Stimulated activated naive B cell treated with anti-CD40 and anti-IgM and Interleukin-4, amounts not matched to agents 10 μg/mL and 1 μg/mL and 100 μg/mL, for 72 hours (primary cell): ENCODE data around the gene DPY19L2.
"Not testable (repeated sequence)": the region's sequence is repeated elsewhere in the genome, so short reads cannot be mapped to it uniquely, and the experiment has no call there.

Experiments used
- ATAC-seq, 2 donors: fragments of 150-1000 bp; cut with Tn5 transposase; replicated peaks; 2 replicates each; pipeline ENCODE4 v1.10.0; 2021; ENCODE audit warnings: moderate library complexity in 1 of 2
- DNase-seq: peaks from one replicate; pipeline ENCODE4 v3.0.0; 2021
- H3K27ac Mint-ChIP-seq: one replicate; pipeline ENCODE4 v1.8.0; 2022; ENCODE audit warnings: mild to moderate bottlenecking, mixed read lengths
- H3K27me3 Mint-ChIP-seq, 2 donors: one replicate each; pipeline ENCODE4 v1.8.0; 2022; ENCODE audit warnings: mixed read lengths in 2 of 2
- H3K36me3 Mint-ChIP-seq, 2 donors: one replicate each; pipeline ENCODE4 v1.8.0; 2022; ENCODE audit warnings: mixed read lengths in 2 of 2, mild to moderate bottlenecking in 1 of 2
- H3K4me1 Mint-ChIP-seq, 2 donors: one replicate each; pipeline ENCODE4 v1.8.0; 2022; ENCODE audit warnings: mixed read lengths in 2 of 2, mild to moderate bottlenecking in 1 of 2
- H3K4me3 Mint-ChIP-seq, 2 donors: one replicate each; pipeline ENCODE4 v1.8.0; 2022; ENCODE audit warnings: mild to moderate bottlenecking in 2 of 2, mixed read lengths in 2 of 2, moderate library complexity in 1 of 2
- H3K9me3 Mint-ChIP-seq, 2 donors: one replicate each; pipeline ENCODE4 v1.8.0; 2022; ENCODE audit warnings: mixed read lengths in 2 of 2, mild to moderate bottlenecking in 1 of 2

DPY19L2 gene

DNA sequence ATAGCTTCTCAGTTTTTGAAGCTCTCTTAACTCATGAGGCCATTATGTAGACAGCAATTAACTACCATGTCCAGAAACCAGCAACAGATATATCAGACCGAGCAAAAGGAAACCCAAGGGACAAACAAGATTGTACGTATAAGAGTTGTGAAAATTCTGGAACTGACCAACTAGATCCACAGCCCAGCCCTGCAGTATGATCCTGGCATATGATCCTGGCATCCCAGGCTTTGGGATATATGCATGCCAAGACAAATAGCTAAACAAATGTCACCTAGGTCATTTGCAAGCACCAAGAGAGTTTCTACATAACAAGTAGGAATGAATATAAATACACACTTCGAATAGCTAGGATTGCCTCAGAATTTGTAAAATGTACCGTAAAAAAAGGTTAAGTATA is 44.0 kb downstream of the DPY19L2 start:
- H3K36me3 Mint-ChIP-seq, DNase-seq, H3K27ac Mint-ChIP-seq, H3K27me3 Mint-ChIP-seq, ATAC-seq, H3K9me3 Mint-ChIP-seq, H3K4me1 Mint-ChIP-seq, H3K4me3 Mint-ChIP-seq: not testable (repeated sequence)

DNA sequence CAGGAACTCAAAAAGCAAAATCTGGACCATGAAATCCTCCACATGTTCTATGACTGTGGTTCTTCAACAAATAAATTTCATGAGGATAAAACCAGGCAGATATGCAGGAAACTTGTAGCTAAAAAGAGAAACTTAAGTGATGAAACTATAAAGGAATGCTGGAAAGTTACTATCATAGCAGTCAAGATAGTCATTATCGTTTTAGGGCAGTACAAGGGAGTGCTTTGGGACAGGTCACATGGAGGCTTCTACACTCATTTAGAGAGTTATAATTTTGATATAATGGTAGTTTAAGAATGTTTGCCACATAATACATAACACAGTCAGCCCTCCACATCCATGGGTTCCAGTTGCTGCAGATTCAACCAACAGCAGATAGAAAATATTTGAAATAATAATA is 52.7 kb downstream of the DPY19L2 start:
- peaks cover 3 to 12% of the 10 kb centered on the region in 2 donors for H3K4me1 Mint-ChIP-seq

DNA sequence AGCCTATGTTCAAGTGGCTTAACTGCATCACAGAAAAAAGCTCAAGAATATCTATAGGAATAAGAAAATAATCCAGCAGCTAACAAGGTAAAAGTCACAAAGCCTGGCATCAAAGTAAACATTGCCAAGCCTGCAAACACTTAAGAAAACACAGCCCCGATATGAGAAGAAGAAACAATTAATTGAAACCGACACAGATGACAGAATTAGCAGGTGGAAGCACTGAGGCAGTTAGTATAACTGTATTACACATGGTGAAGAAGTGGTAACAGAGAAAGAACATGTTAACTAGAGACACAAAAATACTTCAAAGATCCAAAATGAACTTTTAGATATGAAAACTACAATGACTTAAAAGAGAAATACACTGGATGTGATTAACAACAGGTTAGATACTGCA is 57.0 kb downstream of the DPY19L2 start:
- not testable (repeated sequence) for ATAC-seq, H3K9me3 Mint-ChIP-seq, H3K27ac Mint-ChIP-seq, H3K4me3 Mint-ChIP-seq, H3K36me3 Mint-ChIP-seq, DNase-seq, H3K27me3 Mint-ChIP-seq
- H3K4me1 Mint-ChIP-seq = peaks cover 3 to 21% of the 10 kb centered on the region in 2 donors

More for the DNA sequence above, 52.7 kb downstream of the DPY19L2 start:
- DNase-seq, H3K9me3 Mint-ChIP-seq, H3K27ac Mint-ChIP-seq, H3K4me3 Mint-ChIP-seq, H3K27me3 Mint-ChIP-seq, ATAC-seq, H3K36me3 Mint-ChIP-seq: not testable (repeated sequence)

DNA sequence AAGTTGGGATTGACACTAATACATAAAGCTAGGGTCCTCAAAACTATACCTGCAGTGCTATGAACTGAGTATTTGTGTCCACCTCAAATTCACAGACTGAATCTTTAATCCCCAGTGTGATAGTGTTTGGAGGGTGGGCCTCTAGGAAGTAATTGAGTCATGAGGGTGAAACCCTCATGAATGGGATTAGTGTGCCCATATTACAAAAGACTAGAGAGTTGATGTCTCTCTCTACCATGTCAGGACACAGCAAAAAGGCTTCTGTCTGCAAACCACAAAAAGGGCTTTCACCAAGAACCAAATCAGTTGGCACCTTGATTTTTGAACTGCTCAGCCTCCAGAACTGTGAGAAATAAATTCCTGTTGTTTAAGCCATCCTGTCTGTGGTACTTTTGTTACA is 59.0 kb downstream of the DPY19L2 start:
- H3K27ac Mint-ChIP-seq, DNase-seq, H3K9me3 Mint-ChIP-seq, H3K4me3 Mint-ChIP-seq, H3K36me3 Mint-ChIP-seq, ATAC-seq, H3K27me3 Mint-ChIP-seq: not testable (repeated sequence)
- H3K4me1 Mint-ChIP-seq = peaks cover 3 to 21% of the 10 kb centered on the region in 2 donors

DNA sequence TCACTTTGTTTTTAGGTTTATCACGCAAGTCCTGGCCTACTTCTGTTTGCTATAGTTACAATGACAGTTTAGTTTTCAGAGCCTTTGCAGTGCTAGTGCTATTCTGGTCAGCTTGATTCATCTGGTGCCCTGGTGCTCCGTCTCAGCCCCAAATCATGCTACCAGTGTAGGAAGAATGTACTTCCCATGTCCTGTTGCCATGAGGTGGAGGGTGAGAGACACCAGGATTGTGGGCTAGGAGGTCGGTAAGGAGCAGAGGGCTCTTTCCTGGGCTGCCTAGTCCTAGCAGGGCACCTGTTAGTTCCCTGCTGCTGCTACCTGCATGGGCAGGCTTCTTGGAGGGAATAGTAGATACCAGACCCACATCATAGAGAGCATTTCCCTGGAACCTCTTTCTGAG is 63.3 kb downstream of the DPY19L2 start:
- not testable (repeated sequence) for H3K4me1 Mint-ChIP-seq, H3K9me3 Mint-ChIP-seq, DNase-seq, H3K27me3 Mint-ChIP-seq, H3K27ac Mint-ChIP-seq, H3K36me3 Mint-ChIP-seq, ATAC-seq, H3K4me3 Mint-ChIP-seq

DNA sequence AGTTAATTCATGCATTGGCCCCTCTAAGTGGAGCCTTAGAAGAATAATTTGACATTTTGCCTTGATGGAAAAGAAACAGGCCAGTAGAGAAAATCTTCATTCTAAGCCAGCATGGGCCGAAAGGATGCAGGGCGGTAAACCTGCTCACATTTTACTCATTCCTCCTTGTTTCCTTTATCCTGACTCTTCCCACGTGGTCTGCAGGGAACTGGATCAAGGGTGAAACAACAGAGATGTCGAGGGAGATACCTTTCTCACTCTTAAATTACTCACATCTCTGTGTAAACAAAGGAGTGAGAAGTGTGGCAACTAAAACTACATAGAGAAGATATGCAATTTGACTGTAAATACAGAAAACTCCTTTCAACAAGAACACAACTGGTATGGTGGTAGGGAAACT is 73.5 kb downstream of the DPY19L2 start:
- H3K27me3 Mint-ChIP-seq, ATAC-seq, H3K4me1 Mint-ChIP-seq, H3K9me3 Mint-ChIP-seq, DNase-seq, H3K4me3 Mint-ChIP-seq, H3K36me3 Mint-ChIP-seq, H3K27ac Mint-ChIP-seq: not testable (repeated sequence)

DNA sequence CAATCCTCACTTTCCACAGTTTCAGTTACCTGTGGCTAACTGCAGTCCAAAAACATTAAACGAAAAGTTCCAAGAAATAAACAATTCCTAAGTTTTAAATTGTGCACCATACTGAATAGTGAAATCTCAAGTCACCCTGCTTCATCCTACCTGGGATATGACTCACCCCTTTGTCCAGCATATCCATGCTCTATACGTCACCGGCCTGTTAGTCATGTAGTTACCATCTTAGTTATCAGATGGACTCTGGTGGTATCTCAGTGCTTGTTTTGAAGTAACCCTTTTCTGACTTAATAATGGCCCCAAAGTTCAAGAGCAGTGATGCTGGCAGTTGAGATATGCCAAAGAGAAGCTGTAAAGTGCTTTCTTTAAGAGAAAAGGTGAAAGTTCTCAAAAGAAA is 83.9 kb downstream of the DPY19L2 start:
- ATAC-seq, H3K36me3 Mint-ChIP-seq, H3K27me3 Mint-ChIP-seq, H3K9me3 Mint-ChIP-seq, H3K4me3 Mint-ChIP-seq, H3K4me1 Mint-ChIP-seq, DNase-seq, H3K27ac Mint-ChIP-seq: not testable (repeated sequence)

DNA sequence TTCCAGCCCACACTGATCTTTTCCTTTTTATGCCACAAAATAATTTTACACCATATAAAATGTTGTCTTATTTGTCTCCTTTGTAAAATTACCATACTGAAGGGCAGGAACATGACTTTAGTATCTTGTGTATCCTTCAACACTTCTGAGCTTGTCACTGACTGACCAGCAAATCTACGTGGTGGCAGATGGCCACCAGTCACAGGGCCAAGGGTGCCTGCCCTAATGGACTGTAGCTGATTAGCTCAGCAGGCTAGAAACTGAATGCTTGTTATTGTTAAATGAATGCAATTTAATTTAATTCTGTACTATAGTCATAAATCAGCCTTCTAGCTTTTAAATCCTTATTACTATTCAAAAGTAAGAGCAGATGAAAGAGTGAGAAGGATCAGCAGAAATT is 85.0 kb downstream of the DPY19L2 start:
- not testable (repeated sequence) for H3K27ac Mint-ChIP-seq, ATAC-seq, H3K36me3 Mint-ChIP-seq, DNase-seq, H3K9me3 Mint-ChIP-seq, H3K4me1 Mint-ChIP-seq, H3K4me3 Mint-ChIP-seq, H3K27me3 Mint-ChIP-seq

DNA sequence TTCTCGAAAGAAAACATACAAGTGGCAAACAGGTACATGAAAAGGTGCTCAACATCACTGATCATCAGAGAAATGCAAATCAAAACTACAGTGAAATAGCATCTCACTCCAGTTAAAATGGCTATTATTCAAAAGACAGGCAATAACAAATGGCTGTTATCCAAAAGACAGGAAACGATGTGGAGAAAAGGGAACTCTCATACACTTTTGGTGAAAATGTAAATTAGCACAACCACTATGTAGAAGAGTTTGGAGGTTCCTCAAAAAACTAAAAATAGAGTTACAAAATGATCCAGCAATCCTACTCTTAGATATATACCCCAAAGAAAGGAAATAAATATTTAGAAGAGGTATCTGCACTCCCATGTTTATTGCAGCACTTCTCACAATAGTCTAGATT is 90.7 kb downstream of the DPY19L2 start:
- not testable (repeated sequence) for H3K4me3 Mint-ChIP-seq, H3K27me3 Mint-ChIP-seq

DNA sequence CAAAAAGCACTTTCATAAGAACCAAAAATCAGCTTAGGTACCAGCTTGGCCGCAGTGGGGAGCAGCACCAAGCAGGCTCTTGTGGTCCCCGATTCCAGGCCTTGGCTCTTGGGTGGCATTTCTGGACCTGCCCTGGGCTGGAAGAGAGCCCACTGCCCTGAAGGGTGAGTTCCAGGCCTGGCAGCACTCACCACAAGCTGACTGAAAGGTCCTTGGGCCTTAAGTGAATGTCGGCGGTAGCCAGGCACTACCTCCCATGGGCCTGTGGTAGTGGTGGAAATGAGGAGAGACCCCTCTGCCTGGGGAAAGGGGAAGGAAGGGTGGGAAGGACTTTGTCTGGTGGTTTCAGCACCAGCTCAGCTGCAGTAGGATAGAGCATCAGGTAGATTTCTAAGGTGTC is 96.3 kb downstream of the DPY19L2 start:
- not testable (repeated sequence) for H3K27me3 Mint-ChIP-seq, H3K4me1 Mint-ChIP-seq, H3K27ac Mint-ChIP-seq, H3K9me3 Mint-ChIP-seq, ATAC-seq, H3K4me3 Mint-ChIP-seq, H3K36me3 Mint-ChIP-seq, DNase-seq

More for the DNA sequence above, 90.7 kb downstream of the DPY19L2 start:
- not testable (repeated sequence) for H3K4me1 Mint-ChIP-seq, H3K36me3 Mint-ChIP-seq, DNase-seq, ATAC-seq, H3K27ac Mint-ChIP-seq, H3K9me3 Mint-ChIP-seq

DNA sequence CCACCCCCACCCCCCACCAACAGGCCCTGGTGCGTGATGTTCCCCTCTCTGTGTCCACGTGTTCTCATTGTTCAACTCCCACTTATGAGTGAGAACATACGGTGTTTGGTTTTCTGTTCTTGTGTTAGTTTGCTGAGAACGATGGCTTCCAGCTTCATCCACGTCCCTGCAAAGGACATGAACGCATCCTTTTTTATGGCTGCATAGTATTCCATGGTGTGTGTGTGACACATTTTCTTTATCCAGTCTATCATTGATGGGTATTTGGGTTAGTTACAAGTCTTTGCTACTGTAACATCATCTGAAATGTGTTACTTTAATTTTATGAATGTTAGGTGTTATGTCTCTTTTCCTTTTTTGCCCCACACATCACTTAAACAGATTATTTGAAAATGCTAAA is 109.8 kb downstream of the DPY19L2 start:
- H3K27ac Mint-ChIP-seq, DNase-seq, H3K4me1 Mint-ChIP-seq, H3K4me3 Mint-ChIP-seq, H3K9me3 Mint-ChIP-seq, H3K27me3 Mint-ChIP-seq, H3K36me3 Mint-ChIP-seq, ATAC-seq: not testable (repeated sequence)

DNA sequence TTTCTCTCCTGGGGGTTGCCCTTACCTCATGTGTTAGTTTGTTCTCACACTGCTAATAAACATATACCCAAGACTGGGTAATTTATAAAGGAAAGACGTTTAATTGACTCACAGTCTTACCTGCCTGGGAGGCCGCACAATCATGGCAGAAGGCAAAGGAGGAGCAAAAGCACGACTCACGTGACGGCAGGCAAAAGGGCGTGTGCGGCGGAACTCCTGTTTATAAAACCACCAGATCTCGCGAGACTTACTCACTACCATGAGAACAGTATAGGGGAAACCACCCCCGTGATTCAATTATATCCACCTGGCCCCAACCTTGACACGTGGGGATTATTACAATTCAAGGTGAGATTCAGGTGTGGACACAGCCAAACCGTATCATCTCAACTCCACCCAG is 116.9 kb downstream of the DPY19L2 start:
- H3K36me3 Mint-ChIP-seq, DNase-seq, H3K4me1 Mint-ChIP-seq, ATAC-seq, H3K4me3 Mint-ChIP-seq, H3K27me3 Mint-ChIP-seq, H3K27ac Mint-ChIP-seq, H3K9me3 Mint-ChIP-seq: not testable (repeated sequence)

DNA sequence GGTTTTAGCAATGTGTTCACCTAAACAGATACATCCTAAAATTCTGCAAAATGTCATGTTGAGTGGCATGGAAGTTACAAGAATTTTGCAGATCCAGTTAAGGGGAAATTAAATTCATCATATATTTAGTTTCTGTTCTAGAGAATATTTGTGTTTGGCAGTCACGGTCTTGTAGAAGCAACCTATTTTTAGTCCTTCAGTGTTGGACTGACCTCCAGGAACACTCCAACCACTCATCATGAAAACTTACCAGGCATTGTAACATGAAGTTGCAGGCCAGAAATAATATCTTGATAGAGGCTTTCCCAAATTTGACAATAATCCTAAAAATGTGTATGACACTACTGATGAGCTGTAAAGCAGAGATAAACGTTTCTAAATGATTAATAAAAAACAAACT is 119.3 kb downstream of the DPY19L2 start:
- H3K4me1 Mint-ChIP-seq, H3K27me3 Mint-ChIP-seq, H3K27ac Mint-ChIP-seq, H3K9me3 Mint-ChIP-seq, DNase-seq, H3K36me3 Mint-ChIP-seq, ATAC-seq, H3K4me3 Mint-ChIP-seq: not testable (repeated sequence)

DNA sequence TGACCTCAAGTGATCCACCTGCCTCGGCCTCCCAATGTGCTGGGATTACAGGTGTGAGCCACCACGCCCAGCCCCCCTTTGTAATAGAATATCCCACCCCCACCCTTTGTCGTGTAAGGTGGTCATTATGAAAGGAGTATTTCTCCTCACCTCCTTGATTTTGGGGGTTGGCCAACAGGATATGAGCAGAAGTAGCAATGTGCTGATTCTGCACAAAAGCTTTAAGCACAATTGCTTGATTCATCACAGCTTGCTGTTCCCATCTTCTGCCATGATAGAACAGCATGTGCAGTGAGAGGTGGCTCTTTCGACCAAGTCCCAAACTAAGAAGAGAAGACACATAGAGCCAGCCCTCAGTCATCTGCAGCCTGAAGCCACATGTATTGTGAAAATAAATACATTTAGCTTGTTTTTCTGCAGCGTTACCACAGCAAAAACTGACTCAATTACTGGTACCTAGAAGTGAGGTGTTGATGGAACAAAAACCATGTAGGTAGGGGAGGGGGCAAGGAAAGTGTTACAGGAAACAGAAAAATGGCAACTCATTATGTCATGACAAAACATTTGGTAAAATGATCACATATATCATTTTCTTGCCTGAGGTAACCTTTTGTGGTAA is 122.9 kb downstream of the DPY19L2 start:
- not testable (repeated sequence) for DNase-seq, H3K36me3 Mint-ChIP-seq, H3K4me1 Mint-ChIP-seq, H3K9me3 Mint-ChIP-seq, ATAC-seq, H3K27me3 Mint-ChIP-seq, H3K27ac Mint-ChIP-seq, H3K4me3 Mint-ChIP-seq

DNA sequence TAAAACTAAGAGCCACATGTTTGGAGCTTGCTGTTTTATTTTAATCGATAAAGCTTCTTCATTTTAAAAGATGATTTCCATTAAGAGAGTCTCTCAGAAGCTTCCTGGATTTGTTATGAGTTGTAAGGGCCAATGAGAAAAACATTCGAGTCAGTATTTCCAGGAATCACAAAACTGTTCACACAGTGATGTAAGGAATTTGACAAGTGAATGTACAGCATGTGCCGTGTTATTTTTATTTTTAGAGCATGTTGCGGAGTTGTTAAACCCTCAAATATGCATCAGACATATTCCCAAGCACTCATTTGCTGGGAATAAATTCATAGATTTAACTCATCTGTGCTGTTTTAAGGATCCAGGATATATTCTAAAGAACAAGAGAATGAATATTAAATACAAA is 129.6 kb downstream of the DPY19L2 start:
- not testable (repeated sequence) for DNase-seq, H3K4me3 Mint-ChIP-seq, H3K27me3 Mint-ChIP-seq, H3K36me3 Mint-ChIP-seq, H3K4me1 Mint-ChIP-seq, ATAC-seq, H3K9me3 Mint-ChIP-seq, H3K27ac Mint-ChIP-seq

DNA sequence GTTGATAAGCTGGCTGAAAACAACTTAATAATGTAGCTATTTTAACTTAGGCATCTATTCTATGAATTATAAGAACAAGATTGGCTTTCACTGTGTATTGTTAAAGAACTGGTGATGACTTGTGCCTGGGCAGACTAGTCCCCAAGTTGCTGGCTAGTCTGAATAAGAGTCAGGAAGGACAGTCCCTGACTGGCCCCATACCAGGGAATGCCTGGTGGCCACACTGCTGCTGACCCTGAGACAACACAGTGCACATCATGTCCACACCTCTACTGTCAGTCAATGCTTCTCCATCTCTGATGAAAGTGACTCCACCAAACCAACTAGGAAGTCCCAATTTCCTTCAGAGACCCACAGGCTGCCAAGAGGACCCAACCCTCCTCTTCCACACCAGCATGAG is 130.5 kb downstream of the DPY19L2 start:
- not testable (repeated sequence) for H3K4me3 Mint-ChIP-seq, DNase-seq, H3K27ac Mint-ChIP-seq, ATAC-seq, H3K27me3 Mint-ChIP-seq, H3K9me3 Mint-ChIP-seq, H3K36me3 Mint-ChIP-seq, H3K4me1 Mint-ChIP-seq
